Measurements from ENCODE around the gene MRPS22. TPM values are rescaled to one million over a fixed set of nuclear protein-coding genes. Genes with fewer than 3 reads are reported as not detected.
A peak's percentile ranks its signal among the peaks of the same experiment; 100 is the strongest.

MRPS22 gene
- 69.6 and 87.1 TPM in 2 replicates for total RNA-seq

DNA sequence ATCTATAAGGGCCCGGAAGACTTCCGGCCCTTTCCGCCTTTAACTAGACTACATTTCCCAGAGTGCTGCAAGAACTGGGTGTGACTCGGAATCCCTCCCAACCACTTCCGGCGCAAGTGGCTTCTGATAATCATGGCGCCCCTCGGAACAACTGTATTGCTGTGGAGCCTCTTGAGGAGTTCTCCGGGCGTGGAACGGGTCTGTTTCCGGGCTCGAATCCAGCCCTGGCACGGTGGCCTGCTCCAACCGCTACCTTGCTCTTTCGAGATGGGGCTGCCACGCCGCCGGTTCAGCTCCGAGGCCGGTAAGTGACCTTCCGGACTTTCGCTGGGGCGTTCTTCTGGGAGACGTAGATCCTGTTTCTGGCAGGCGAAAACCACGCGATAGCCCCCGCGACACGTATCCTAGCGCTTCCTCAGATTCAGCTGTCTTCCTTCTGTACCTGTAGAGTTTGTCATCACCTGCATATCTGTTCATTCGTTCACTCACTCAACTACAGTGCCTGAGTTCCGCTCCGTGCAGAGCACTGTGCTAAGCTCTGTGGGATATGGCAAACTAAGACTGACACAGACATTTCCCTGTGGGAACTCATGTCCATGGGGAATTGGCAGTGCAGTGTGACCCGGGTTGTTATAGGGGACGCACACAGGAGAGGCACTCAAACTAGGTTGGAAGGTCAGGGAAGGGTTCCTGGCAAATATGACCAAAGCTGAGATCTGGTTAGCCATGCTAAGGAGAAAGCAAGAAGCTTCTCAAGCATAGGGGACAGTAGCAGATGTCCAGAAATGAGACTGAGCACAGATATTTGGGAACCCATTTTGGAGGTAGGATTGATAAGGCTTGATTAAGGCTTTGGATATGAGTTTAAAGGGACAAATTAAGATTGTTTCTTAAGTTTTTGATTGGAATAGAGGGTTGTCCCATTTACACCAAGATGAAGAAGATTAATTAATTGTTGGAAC, at the start of gene MRPS22:
TSS of gene MRPS22 (plus strand) at position 126 of the 962 bp plus-strand sequence. CDS start at position 133, 7 bp downstream.
- TF ChIP-seq, protein P1, sequence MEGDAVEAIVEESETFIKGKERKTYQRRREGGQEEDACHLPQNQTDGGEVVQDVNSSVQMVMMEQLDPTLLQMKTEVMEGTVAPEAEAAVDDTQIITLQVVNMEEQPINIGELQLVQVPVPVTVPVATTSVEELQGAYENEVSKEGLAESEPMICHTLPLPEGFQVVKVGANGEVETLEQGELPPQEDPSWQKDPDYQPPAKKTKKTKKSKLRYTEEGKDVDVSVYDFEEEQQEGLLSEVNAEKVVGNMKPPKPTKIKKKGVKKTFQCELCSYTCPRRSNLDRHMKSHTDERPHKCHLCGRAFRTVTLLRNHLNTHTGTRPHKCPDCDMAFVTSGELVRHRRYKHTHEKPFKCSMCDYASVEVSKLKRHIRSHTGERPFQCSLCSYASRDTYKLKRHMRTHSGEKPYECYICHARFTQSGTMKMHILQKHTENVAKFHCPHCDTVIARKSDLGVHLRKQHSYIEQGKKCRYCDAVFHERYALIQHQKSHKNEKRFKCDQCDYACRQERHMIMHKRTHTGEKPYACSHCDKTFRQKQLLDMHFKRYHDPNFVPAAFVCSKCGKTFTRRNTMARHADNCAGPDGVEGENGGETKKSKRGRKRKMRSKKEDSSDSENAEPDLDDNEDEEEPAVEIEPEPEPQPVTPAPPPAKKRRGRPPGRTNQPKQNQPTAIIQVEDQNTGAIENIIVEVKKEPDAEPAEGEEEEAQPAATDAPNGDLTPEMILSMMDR (conservative IDR thresholded peaks at IDR 0.05; ENCODE audit: low read depth, low read length) = no peak
- peak; percentile 68 for DNase-seq (ENCODE audit: low read depth)
- peak within 1 kb of the TSS; percentile 67 for H3K4me3 ChIP-seq (ENCODE audit: low read depth, low read length)

DNA sequence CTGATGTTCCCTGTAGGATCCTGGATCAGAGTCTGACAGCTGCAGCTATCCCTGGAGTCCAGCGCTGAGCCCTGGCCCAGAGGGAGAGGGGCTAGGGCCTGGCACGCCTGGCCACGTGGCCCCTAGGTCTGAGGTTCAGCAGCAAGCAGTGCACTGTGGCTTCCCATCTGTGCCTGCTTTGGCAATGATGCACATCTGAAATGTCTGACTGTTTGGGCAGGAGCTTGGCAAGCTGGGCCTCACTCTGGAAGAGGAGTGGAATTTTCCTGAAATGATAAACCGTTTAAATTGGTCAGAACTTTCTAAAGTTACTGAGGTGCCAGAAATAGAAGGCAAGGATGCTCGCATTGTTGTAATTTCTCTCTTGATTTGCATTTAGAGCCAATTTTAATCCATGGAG, 48.8 kb upstream of the MRPS22 start:
- no peak overlapping the region for H3K4me3 ChIP-seq (ENCODE audit: low read depth, low read length)
- no peak for DNase-seq (ENCODE audit: low read depth)
- TF ChIP-seq, protein P1 (conservative IDR thresholded peaks at IDR 0.05; ENCODE audit: low read depth, low read length) = no peak

DNA sequence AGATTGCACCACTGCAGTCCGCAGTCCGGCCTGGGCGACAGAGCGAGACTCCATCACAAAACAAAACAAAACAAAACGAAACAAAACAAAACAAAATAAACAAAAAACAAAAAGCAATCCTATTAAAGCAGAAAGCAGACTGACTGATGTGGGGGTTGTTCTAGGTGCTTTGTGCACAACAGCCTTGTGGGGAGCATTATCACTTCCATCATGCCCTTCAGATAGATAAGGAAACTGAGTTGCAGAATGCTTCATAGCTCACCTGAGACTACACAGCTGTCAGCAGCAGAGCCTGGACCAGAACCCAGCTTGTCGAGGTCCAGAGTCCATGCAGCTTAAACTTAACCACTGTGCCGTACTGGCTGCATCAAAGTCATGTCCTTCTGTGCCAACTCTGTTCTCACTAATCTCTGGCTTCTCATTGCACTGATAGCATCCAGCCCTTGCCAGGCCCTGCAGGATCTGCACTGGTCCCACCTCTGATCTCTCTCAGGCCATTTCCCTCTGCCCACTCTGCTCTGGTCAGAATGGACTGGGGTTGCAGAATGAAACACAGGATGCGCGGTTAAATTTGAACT, 47.6 kb upstream of the MRPS22 start:
- H3K4me3 ChIP-seq (ENCODE audit: low read depth, low read length) = no peak overlapping the region
- DNase-seq (ENCODE audit: low read depth) = no peak
- TF ChIP-seq, protein P1 (conservative IDR thresholded peaks at IDR 0.05; ENCODE audit: low read depth, low read length) = no peak

DNA sequence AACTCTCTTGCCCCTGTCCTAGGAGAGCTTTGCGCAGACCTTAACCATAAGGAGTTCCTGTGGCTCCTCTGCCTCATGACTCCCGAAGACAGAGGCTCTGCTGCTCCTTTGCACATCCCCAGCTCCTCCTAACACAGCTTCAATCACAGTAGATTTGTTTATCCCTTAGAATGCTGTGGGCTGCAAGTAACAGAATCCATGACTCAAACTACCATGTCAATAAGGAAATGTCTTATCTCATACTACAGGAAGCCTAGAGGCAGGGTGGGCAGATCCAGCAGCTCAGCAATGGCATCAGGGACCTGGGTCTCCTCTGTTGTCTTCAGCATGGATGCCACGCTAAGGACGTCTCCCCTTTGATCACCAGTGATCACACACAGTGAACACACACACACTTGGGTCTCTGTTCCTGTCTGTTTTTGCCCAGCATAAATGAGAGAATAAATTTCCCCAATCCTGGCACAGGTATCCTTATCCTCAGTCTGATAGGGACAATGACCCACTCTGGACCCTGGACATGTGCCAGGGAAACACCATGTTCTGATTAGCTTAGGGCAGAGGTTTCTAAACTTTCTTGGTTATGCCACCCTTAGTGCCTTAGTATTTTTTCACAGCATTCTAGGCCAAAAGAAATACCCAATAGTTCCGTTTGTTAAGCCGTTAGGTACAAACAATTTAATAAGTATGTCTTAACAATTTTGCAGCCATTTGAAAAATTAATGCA, 46.1 kb upstream of the MRPS22 start:
- DNase-seq (ENCODE audit: low read depth) = no peak
- TF ChIP-seq, protein P1 (conservative IDR thresholded peaks at IDR 0.05; ENCODE audit: low read depth, low read length) = no peak
- H3K4me3 ChIP-seq (ENCODE audit: low read depth, low read length) = no peak overlapping the region

DNA sequence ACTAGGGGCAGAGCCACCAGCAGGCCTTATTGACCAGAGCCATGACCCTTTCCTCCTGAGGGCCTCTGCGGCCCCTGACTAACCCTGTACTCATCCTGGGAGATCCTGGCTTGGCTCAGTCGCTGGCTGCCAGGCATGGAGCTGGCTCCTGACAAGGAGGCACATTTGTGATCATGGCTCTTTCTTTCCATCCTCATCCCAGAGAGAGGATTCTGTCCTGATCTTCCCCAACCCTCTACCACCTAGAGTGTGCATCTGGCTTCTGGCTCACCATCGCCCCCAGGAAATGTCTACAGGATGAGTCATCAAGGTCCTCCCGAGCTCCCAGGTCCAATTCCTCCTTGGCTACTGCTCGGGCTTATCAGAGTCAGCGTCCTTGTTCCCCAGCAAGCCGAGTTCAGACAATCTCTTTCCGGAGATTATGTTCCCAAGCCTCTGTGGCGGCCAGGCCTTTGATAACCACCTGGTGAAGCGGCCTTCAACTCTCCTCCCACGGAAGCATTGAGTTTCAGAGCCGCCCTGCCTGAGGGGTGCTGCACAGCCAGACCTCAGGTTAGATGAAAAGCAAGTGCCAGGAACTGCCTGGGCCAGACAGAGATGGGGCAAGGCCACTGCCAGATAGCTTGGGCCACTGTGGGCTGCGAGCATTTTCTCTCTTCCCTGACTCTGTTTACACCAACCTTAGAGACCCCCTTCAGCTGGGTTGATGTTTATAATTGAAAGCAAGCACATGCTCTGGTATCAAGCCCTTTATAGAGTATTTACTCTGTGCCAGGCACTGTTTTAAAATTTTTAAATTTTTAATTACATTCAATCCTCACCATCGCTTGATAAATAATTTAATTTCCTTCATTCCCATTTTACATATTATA, 44.3 kb upstream of the MRPS22 start:
- H3K4me3 ChIP-seq (ENCODE audit: low read depth, low read length) = no peak overlapping the region
- no peak for DNase-seq (ENCODE audit: low read depth)
- TF ChIP-seq, protein P1 (conservative IDR thresholded peaks at IDR 0.05; ENCODE audit: low read depth, low read length) = no peak

DNA sequence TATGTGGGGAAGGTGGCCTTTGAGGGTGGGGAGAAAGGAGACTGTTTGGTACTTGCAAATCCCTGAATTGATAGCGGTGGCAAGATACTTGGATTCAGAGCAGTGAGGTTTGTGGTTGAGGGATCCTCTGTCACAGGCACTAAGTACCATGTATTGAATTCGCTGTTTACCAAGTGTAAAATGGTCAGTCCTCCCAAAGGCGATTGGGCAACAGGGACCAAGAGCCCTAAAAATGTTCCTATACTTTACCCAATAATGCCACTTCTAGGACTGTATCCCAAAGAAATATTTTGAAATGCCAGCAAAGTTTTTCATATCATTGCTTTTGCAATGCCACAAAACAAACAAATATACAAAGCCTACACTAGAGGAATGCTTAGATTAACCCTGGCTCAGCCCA, 43.4 kb upstream of the MRPS22 start:
- H3K4me3 ChIP-seq (ENCODE audit: low read depth, low read length) = no peak overlapping the region
- no peak for DNase-seq (ENCODE audit: low read depth)
- TF ChIP-seq, protein P1 (conservative IDR thresholded peaks at IDR 0.05; ENCODE audit: low read depth, low read length) = no peak
